DOHH2 (cell line): ENCODE data around the gene ADGRG2.

Experiments
- EZH2phosphoT487 ChIP-seq: fragments of 200-600 bp; sonication (generic); IDR thresholded peaks from 2 replicates; pipeline ENCODE4 v1.6.1; 2017; ENCODE audit warnings: borderline replicate concordance, mild to moderate bottlenecking, antibody characterized with exemption, low read length, moderate library complexity, mixed read lengths
- TF ChIP-seq, protein P1 (sequence below): fragments of 200-600 bp; sonication (generic); IDR thresholded peaks from one replicate; pipeline ENCODE4 v1.5.1; 2014; ENCODE audit warnings: antibody characterized with exemption, mild to moderate bottlenecking, low read depth, low read length; ENCODE audit not compliant: poor library complexity, severe bottlenecking

DNA sequence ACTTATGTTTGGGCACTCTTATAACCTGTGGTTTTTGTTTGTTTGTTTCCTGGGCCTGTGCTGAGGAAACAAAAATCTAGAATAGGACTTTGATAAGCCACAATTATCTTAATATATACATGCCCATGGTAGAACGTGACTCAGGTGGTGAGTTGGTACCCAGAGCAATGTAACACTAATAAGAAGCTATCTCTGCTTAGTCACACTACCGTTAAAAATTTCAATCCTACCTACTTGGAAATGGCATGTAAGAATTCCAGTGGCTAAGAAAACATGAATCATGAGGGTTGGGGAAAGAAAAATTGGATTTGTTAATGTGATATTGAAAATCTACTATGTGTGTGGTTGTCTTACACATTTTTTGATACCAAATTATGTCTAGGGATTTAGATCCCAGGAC is 30.5 kb upstream of the ADGRG2 start:
- TF ChIP-seq, protein P1, sequence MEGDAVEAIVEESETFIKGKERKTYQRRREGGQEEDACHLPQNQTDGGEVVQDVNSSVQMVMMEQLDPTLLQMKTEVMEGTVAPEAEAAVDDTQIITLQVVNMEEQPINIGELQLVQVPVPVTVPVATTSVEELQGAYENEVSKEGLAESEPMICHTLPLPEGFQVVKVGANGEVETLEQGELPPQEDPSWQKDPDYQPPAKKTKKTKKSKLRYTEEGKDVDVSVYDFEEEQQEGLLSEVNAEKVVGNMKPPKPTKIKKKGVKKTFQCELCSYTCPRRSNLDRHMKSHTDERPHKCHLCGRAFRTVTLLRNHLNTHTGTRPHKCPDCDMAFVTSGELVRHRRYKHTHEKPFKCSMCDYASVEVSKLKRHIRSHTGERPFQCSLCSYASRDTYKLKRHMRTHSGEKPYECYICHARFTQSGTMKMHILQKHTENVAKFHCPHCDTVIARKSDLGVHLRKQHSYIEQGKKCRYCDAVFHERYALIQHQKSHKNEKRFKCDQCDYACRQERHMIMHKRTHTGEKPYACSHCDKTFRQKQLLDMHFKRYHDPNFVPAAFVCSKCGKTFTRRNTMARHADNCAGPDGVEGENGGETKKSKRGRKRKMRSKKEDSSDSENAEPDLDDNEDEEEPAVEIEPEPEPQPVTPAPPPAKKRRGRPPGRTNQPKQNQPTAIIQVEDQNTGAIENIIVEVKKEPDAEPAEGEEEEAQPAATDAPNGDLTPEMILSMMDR: no peak
- TF ChIP-seq EZH2phosphoT487: no peak
